ENCODE measurements around the gene CCDC149. TPM values are rescaled to one million over a fixed set of nuclear protein-coding genes. Genes with fewer than 3 reads are reported as not detected.

CCDC149 gene
- total RNA-seq, 1 donor from 2014 or later, result 21.5 TPM

GRCh38 chr4:24876431-24876830 lies 36.4 kb downstream of the CCDC149 start:
- H3K4me1 Mint-ChIP-seq (ENCODE audit: low read depth), result peaks cover 10% of the 10 kb centered on the region
- peaks cover 14% of the 10 kb centered on the region for H3K36me3 Mint-ChIP-seq (ENCODE audit: low read depth)

DNA sequence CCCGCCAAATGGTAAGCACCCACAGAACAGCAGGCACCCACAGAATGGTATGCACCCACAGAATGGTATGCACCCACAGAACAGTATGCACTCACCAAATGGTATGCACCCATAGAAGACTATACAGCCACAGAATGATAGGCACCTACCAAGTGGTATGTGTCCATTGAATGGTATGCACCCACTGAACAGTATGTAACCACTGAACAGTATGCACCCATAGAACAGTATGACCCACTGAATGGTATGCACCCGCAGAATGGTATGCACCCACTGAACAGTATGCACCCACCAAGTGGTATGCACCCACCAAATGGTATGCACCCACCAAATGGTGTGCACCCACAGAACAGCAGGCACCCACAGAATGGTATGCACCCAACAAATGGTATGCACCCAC lies 40.1 kb downstream of the CCDC149 start:
- Mint-ChIP-seq H3K4me3 (ENCODE audit: unreplicated experiment) (no peak overlapping the region), H3K36me3 (ENCODE audit: low read depth) (peaks cover 23% of the 10 kb centered on the region), H3K27me3 (ENCODE audit: low read depth) (no peaks in the 10 kb centered on the region), H3K9me3 (ENCODE audit: low read depth) (no peaks in the 10 kb centered on the region), H3K27ac (ENCODE audit: unreplicated experiment) (no peak overlapping the region), H3K4me1 (ENCODE audit: low read depth) (peaks cover 12% of the 10 kb centered on the region)
- no peak for TF ChIP-seq CTCF (IDR thresholded peaks at IDR 0.05)
- no peak for DNase-seq (ENCODE audit: low spot score)

More at GRCh38 chr4:24876431-24876830, 36.4 kb downstream of the CCDC149 start:
- no peak overlapping the region for H3K4me3 Mint-ChIP-seq (ENCODE audit: unreplicated experiment)
- no peaks in the 10 kb centered on the region for H3K9me3 Mint-ChIP-seq (ENCODE audit: low read depth)
- TF ChIP-seq CTCF (IDR thresholded peaks at IDR 0.05), result no peak
- H3K27ac Mint-ChIP-seq (ENCODE audit: unreplicated experiment), result no peak overlapping the region
- no peaks in the 10 kb centered on the region for H3K27me3 Mint-ChIP-seq (ENCODE audit: low read depth)
- no peak for DNase-seq (ENCODE audit: low spot score)

GRCh38 chr4:24871210-24871609 lies 41.6 kb downstream of the CCDC149 start:
- TF ChIP-seq CTCF (IDR thresholded peaks at IDR 0.05), result no peak
- H3K9me3 Mint-ChIP-seq (ENCODE audit: low read depth), result no peaks in the 10 kb centered on the region
- DNase-seq (ENCODE audit: low spot score), result no peak
- H3K4me1 Mint-ChIP-seq (ENCODE audit: low read depth), result peaks cover 9% of the 10 kb centered on the region
- H3K27ac Mint-ChIP-seq (ENCODE audit: unreplicated experiment), result no peak overlapping the region
- no peaks in the 10 kb centered on the region for H3K27me3 Mint-ChIP-seq (ENCODE audit: low read depth)
- H3K4me3 Mint-ChIP-seq (ENCODE audit: unreplicated experiment), result no peak overlapping the region
- H3K36me3 Mint-ChIP-seq (ENCODE audit: low read depth), result peaks cover 27% of the 10 kb centered on the region

DNA sequence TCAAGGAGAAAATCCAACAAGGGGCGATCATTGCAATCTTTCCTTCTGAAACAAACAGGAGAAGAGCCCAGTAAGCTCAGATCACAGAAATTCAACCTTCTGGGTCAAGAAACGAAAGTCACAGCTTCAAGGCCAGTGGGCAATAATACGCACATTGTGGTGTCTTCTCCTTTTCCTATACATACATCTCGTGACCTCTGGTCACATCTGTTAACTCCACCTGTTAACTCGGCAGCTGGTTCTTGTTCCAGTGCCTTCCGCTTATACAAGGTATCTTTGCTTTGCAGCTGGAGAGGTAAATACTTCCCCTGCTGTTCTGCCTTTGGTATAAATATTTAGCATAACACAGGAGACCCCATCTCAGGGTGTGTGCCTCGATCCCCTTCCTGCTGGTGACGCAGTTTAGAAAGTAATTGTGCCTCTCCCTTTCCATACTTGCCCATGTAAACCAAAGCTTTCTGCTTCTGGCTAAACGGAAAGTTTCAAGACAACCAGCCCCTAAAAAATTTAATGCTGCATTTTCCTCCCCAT lies 45.0 kb downstream of the CCDC149 start:
- Mint-ChIP-seq H3K36me3 (ENCODE audit: low read depth) (peaks cover 31% of the 10 kb centered on the region), H3K27me3 (ENCODE audit: low read depth) (no peaks in the 10 kb centered on the region), H3K9me3 (ENCODE audit: low read depth) (peaks cover 19% of the 10 kb centered on the region), H3K27ac (ENCODE audit: unreplicated experiment) (no peak overlapping the region), H3K4me3 (ENCODE audit: unreplicated experiment) (no peak overlapping the region), H3K4me1 (ENCODE audit: low read depth) (peaks cover 9% of the 10 kb centered on the region)
- no peak for DNase-seq (ENCODE audit: low spot score)
- TF ChIP-seq CTCF (IDR thresholded peaks at IDR 0.05), result no peak

DNA sequence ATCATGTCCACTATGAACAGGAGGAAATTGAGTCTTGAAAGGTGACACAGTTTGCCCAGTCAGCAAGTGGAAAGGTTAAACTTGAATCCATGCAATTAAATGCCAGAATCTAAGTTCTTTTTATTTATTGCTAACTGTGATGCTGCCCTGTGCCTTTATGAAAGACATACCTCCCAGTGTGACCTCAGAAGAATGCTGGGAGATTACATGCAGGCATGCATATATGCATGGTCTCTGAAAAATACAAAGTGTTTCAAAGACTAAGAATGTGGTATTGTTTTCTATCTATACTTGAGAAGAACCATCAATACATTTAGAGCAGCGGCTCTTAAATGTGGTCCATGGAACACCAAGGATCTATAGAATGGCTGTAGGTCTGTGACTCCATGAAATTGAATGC lies 45.6 kb downstream of the CCDC149 start:
- H3K4me3 Mint-ChIP-seq (ENCODE audit: unreplicated experiment), result no peak overlapping the region
- H3K27me3 Mint-ChIP-seq (ENCODE audit: low read depth), result no peaks in the 10 kb centered on the region
- H3K27ac Mint-ChIP-seq (ENCODE audit: unreplicated experiment), result no peak overlapping the region
- peaks cover 19% of the 10 kb centered on the region for H3K9me3 Mint-ChIP-seq (ENCODE audit: low read depth)
- peaks cover 9% of the 10 kb centered on the region for H3K4me1 Mint-ChIP-seq (ENCODE audit: low read depth)
- DNase-seq (ENCODE audit: low spot score), result no peak
- peaks cover 31% of the 10 kb centered on the region for H3K36me3 Mint-ChIP-seq (ENCODE audit: low read depth)
- no peak for TF ChIP-seq CTCF (IDR thresholded peaks at IDR 0.05)
